Endodermal cell (in vitro differentiated cells): ENCODE results near the gene TNFSF15. TPM values are rescaled to one million over a fixed set of nuclear protein-coding genes. Genes with fewer than 3 reads are reported as not detected.

Source experiments
- DNase-seq: peaks from one replicate; pipeline ENCODE4 v3.0.0-alpha.2; 2017
- H3K27ac ChIP-seq: 2 replicates; pipeline ENCODE4 v1.5.1; 2013; ENCODE audit warnings: mild to moderate bottlenecking, low read depth, low read length, moderate library complexity
- H3K27me3 ChIP-seq: 2 replicates; pipeline ENCODE4 v1.6.1; 2013; ENCODE audit warnings: mild to moderate bottlenecking, low read length, moderate library complexity; ENCODE audit not compliant: insufficient read depth, control insufficient read depth, poor library complexity, severe bottlenecking
- H3K36me3 ChIP-seq: 2 replicates; pipeline ENCODE4 v1.7.0; 2013; ENCODE audit warnings: mild to moderate bottlenecking, low read length, moderate library complexity; ENCODE audit not compliant: control insufficient read depth, insufficient read depth
- H3K4me1 ChIP-seq: one replicate; pipeline ENCODE4 v1.7.0; 2013; ENCODE audit warnings: low read length; ENCODE audit not compliant: control insufficient read depth, insufficient read depth
- H3K4me3 ChIP-seq: 2 replicates; pipeline ENCODE4 v1.5.1; 2013; ENCODE audit warnings: mild to moderate bottlenecking, low read length, moderate library complexity
- H3K9ac ChIP-seq: 2 replicates; pipeline ENCODE4 v1.6.1; 2013; ENCODE audit warnings: mild to moderate bottlenecking, low read length, moderate library complexity; ENCODE audit not compliant: poor library complexity, severe bottlenecking; ENCODE audit errors: extremely low read depth
- H3K9me3 ChIP-seq: 2 replicates; pipeline ENCODE4 v1.6.1; 2013; ENCODE audit warnings: mild to moderate bottlenecking, low read length, moderate library complexity; ENCODE audit not compliant: control insufficient read depth
- H3K27ac Mint-ChIP-seq: 2 replicates; pipeline ENCODE4 v1.8.0; 2020; ENCODE audit warnings: mixed read lengths
- H3K27me3 Mint-ChIP-seq: 2 replicates; pipeline ENCODE4 v1.8.0; 2021; ENCODE audit warnings: mild to moderate bottlenecking, mixed read lengths; ENCODE audit not compliant: insufficient read depth
- H3K36me3 Mint-ChIP-seq: 2 replicates; pipeline ENCODE4 v1.8.0; 2020; ENCODE audit warnings: low read depth, mixed read lengths
- H3K4me1 Mint-ChIP-seq: 2 replicates; pipeline ENCODE4 v1.8.0; 2020; ENCODE audit warnings: mixed read lengths
- H3K4me3 Mint-ChIP-seq: 2 replicates; pipeline ENCODE4 v1.8.0; 2020; ENCODE audit warnings: mild to moderate bottlenecking, moderate library complexity, mixed read lengths
- H3K9me3 Mint-ChIP-seq: 2 replicates; pipeline ENCODE4 v1.8.0; 2020; ENCODE audit warnings: mild to moderate bottlenecking, mixed read lengths
- CTCF ChIP-seq: fragments of 200-600 bp; sonication (generic); conservative IDR thresholded peaks from 2 replicates; pipeline ENCODE4 v1.5.0; 2021; ENCODE audit warnings: antibody characterized with exemption, mild to moderate bottlenecking
- WGBS, 2 experiments: methylation state at CpG; one replicate each; pipeline versions ENCODE4 v1.1.5 to v1.1.7; 2013; ENCODE audit warnings: missing lambda C conversion rate in 2 of 2, mixed read lengths in 1 of 2; ENCODE audit not compliant: insufficient coverage in 1 of 2, insufficient read length in 1 of 2; 5-methylcytosine and 5-hydroxymethylcytosine counted together
- total RNA-seq, 2 donors: library from RNA; stranded (reverse); fragmentation: NEBNext Ultra II Directional in 1 of 2; extraction: Animal tissue kit (Norgen Biotek cat#: 25700) in 1 of 2; gene quantifications; 2 replicates in 1 of 2; 3 replicates in 1 of 2; pipeline ENCODE4 v1.2.1, GENCODE V29; 2021

Gene TNFSF15
- total RNA-seq, 2 donors from 2014 or later: not detected

GRCh38 chr9:114759512-114760341 lies 46.1 kb downstream of the TNFSF15 start:
- H3K4me3 ChIP-seq: no peak overlapping the region
- H3K4me1 ChIP-seq: no peaks in the 10 kb centered on the region
- no peak overlapping the region for H3K9ac ChIP-seq
- H3K4me1 Mint-ChIP-seq: no peaks in the 10 kb centered on the region
- no peaks in the 10 kb centered on the region for H3K36me3 Mint-ChIP-seq
- H3K4me3 Mint-ChIP-seq: no peak overlapping the region
- peaks cover 24% of the 10 kb centered on the region for H3K27me3 ChIP-seq
- H3K36me3 ChIP-seq: no peaks in the 10 kb centered on the region
- 92 to 94% methylated on average over 6 to 7 of the region's 7 CpGs for WGBS, 2 experiments
- no peak overlapping the region for H3K27ac Mint-ChIP-seq
- H3K9me3 Mint-ChIP-seq: no peaks in the 10 kb centered on the region
- H3K27me3 Mint-ChIP-seq: peaks cover 37% of the 10 kb centered on the region
- DNase-seq: no peak
- no peak for TF ChIP-seq CTCF
- H3K9me3 ChIP-seq: no peaks in the 10 kb centered on the region
- H3K27ac ChIP-seq: no peak overlapping the region

- Histone ChIP-seq H3K27ac (no peak overlapping the region), H3K36me3 (no peaks in the 10 kb centered on the region), H3K9me3 (no peaks in the 10 kb centered on the region), H3K4me1 (no peaks in the 10 kb centered on the region), H3K27me3 (peaks cover 24% of the 10 kb centered on the region), H3K4me3 (no peak overlapping the region), H3K9ac (no peak overlapping the region)
- 81 to 82% methylated on average over 7 to 9 of the region's 9 CpGs for WGBS, 2 experiments
- no peak for TF ChIP-seq CTCF
- Mint-ChIP-seq H3K9me3 (no peaks in the 10 kb centered on the region), H3K27me3 (peaks cover 30% of the 10 kb centered on the region), H3K36me3 (no peaks in the 10 kb centered on the region), H3K4me3 (no peak overlapping the region), H3K27ac (no peak overlapping the region), H3K4me1 (no peaks in the 10 kb centered on the region)
- no peak for DNase-seq
Measured at GRCh38 chr9:114757984-114758383, 47.9 kb downstream of the TNFSF15 start.

- 93 to 100% methylated on average over 1 to 2 of the region's 2 CpGs for WGBS, 2 experiments
- no peaks in the 10 kb centered on the region for H3K4me1 ChIP-seq
- H3K9me3 ChIP-seq: no peaks in the 10 kb centered on the region
- Mint-ChIP-seq H3K27me3 (peaks cover 30% of the 10 kb centered on the region), H3K36me3 (no peaks in the 10 kb centered on the region), H3K4me1 (no peaks in the 10 kb centered on the region), H3K9me3 (no peaks in the 10 kb centered on the region), H3K27ac (no peak overlapping the region), H3K4me3 (no peak overlapping the region)
- no peak for DNase-seq
- no peak for TF ChIP-seq CTCF
- no peak overlapping the region for H3K9ac ChIP-seq
- H3K36me3 ChIP-seq: no peaks in the 10 kb centered on the region
- H3K27ac ChIP-seq: no peak overlapping the region
- H3K27me3 ChIP-seq: peaks cover 24% of the 10 kb centered on the region
- no peak overlapping the region for H3K4me3 ChIP-seq
Measured at GRCh38 chr9:114757395-114757794, 48.4 kb downstream of the TNFSF15 start.
